Dermis blood vessel endothelial cell (primary cell): ENCODE data around the gene LGALS1. TPM values are rescaled to one million over a fixed set of nuclear protein-coding genes. Genes with fewer than 3 reads are reported as not detected.

Experiments used
- DNase-seq: peaks from one replicate; pipeline ENCODE4 v3.0.0; 2010
- total RNA-seq: library from RNA; depleted of rRNA; stranded (reverse); fragments of >200 nt; gene quantifications from 2 replicates; pipeline ENCODE4 v1.2.3, GENCODE V29; 2014

Gene LGALS1
- total RNA-seq, 1 donor from 2014 or later: 4,948 TPM

- DNase-seq: no peak
These were observed 13.4 kb upstream of the LGALS1 start for GRCh38 chr22:37662039-37662438.

GRCh38 chr22:37663521-37664140 is 11.8 kb upstream of the LGALS1 start:
- DNase-seq: no peak

- no peak for DNase-seq
These were observed 11.0 kb upstream of the LGALS1 start for GRCh38 chr22:37664249-37665101.

- no peak for DNase-seq
These were observed 9.9 kb upstream of the LGALS1 start for GRCh38 chr22:37665487-37665886.

DNA sequence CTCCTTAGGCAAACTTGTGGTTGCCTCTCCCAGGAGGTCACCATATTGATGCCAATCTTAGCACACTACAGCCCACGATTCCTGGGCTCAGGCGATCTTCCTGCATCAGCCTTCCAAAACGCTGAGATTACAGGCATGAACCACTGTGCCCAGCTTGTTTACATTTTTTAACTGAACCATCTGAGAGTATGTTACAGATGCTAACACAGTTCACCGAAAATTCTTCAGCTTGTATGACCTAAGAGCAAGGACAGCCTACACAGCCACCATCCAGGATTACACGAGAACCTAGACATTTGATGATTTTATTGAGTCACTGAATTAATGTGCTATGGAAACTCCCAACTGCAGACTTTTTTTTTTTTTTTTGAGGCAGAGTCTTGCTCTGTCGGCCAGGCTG is 5.8 kb upstream of the LGALS1 start:
- DNase-seq: no peak

- no peak for DNase-seq
These were observed 3.1 kb upstream of the LGALS1 start for GRCh38 chr22:37672206-37672919.

DNA sequence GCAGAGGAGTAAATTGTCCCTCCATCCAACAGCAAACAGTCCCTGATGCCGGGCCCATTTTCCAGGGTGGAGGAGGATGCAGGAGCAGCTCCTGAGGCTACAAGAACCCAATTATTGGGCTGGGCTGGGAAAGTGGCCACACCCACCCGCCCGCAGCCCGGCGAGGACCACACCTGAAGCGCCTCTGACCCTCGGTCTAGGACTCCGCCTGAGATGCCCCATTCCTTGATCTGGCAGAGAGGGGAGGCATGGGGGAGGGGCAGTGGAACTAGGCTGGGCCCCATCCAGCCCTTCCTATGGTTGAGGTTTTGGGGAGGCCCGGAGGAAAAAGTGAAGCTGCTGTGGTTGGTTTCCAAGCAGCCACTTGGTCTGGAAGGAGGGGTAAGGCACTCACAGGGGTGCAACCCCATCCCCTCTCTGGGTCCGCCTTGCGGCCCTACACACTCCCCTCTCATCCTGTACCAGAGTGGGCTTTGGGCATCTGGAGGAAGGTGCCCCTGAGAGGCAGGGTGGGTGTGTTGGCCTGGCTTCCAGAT is 2.4 kb upstream of the LGALS1 start:
- DNase-seq: no peak

DNA sequence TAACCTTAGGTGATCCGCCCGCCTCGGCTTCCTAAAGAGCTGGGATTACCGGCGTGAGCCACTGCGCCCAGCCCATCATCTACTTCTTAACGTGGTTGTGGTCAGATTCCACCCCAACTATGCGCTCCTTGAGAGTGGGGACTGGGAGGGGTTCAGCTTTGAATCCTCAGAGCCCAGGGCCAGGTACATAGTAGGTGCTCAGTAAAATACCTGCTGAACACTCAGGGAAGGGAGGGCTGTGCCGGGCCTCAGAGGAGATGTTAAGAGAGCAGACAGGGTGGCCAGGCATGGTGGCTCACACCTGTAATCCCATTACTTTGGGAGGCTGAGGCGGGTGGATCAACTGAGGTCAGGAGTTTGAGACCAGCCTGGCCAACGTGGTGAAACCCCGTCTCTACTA is 1.2 kb upstream of the LGALS1 start:
- no peak for DNase-seq

GRCh38 chr22:37675930-37676735 is 697 bp downstream of the LGALS1 start:
- no peak for DNase-seq

GRCh38 chr22:37676736-37677492 is 1.5 kb downstream of the LGALS1 start:
- peak; percentile 95 for DNase-seq

GRCh38 chr22:37677493-37677974 is 2.1 kb downstream of the LGALS1 start:
- DNase-seq: no peak

- DNase-seq: no peak
These were observed 2.9 kb downstream of the LGALS1 start for GRCh38 chr22:37678372-37678771.

DNA sequence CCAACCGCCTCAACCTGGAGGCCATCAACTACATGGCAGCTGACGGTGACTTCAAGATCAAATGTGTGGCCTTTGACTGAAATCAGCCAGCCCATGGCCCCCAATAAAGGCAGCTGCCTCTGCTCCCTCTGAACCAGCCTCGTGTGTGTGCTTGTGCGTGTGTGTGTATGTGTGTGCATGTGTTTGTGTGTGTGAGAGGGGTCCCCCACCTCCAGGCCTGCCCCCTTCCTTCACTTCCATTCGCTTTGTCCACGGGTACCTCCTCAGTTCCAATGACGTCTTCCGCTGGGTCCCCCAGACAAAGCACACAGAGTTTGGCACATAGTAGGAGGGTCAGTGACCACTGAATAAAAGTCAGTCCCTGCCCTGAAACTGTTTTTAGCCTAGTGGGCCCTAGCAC is 4.2 kb downstream of the LGALS1 start:
- no peak for DNase-seq

DNA sequence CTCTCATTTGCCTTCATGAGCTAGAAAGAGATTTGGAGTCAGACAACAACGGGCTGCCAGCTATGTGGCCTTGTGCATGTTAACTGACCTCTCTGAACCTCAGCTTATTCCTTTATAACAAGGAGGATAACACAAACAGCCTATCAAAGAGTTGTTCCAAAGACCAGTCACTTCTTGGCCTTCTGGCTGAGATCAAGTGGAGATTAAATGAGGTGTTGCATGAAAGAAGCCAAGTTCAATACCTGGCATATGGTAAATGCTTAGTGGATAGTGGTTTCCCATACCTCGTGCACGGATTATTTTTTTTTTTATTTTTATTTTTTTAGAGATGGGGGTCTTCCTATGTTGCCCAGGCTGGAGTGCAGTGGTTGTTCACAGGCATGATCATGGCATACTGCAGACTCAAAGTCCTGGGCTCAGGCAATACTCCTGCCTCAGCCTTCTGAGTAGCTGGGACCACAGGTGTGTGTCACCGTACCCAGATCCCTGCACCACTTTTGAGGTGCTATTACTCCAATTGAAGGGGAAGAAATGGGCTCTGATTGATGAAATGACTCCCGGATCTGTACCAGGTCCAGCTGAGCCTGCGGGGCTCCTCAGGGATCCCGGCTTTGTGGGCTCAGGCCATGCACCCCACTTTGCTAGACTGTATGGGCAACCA is 4.9 kb downstream of the LGALS1 start:
- DNase-seq: no peak

- no peak for DNase-seq
These were observed 5.6 kb downstream of the LGALS1 start for GRCh38 chr22:37681001-37681424.

GRCh38 chr22:37681556-37682049 is 6.2 kb downstream of the LGALS1 start:
- peak; percentile 86 for DNase-seq

DNA sequence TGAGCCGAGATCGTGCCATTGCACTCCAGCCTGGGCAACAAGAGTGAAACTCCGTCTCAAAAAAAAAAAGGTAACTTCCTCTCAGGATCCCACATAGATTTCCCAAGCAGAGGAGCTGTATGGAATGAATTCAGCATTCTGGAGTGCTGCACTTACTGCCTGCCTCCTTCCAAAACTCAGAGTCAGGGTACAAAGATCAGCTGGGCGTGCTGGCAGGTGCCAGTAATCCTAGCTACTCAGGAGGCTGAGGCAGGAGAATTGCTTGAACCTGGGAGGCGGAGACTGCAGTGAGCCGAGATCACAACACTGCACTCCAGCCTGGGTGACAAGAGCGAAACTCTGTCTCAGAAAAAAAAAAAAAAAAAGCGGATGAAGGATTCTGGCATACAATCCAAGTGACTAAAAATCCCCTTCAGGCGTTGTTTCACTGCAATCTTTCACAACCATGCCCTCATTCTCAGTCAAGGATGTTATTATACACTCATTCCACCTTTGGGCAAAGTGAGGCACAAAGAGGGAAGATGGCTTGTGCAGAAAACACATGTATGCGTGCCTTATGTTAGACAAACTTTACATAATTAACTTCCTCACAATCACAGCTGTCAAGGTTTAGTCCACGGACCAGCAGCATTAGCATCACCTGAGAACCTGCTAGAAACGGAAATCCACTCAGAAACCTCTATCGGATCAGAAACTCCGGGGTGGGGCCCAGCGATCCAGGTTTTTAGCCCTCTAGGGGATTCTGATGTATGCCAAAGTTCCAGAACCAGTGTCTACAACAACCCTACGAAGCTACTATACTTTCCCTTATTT is 9.6 kb downstream of the LGALS1 start:
- no peak for DNase-seq

- peak; percentile 92 for DNase-seq
These were observed 10.9 kb downstream of the LGALS1 start, which contains the start of gene NOL12 for GRCh38 chr22:37686002-37686982. Gene NOL12, plus strand, starts transcription at chr22:37686343. Its CDS starts 50 bp downstream, at chr22:37686393.
